H1 (cell line): ENCODE results near the gene MRPL34. TPM values are rescaled to one million over a fixed set of nuclear protein-coding genes. Genes with fewer than 3 reads are reported as not detected.

ENCODE experiments used
- CTCF ChIA-PET: fragments of 300-600 bp; sonication (Branson Sonifier 250); formaldehyde crosslinking; loops from one replicate; lab custom pipeline; 2021; ENCODE audit not compliant: partially characterized antibody; lab: Charles Lee
- POLR2A ChIA-PET: fragments of 300-600 bp; sonication (Branson Sonifier 250); formaldehyde crosslinking; loops from one replicate; lab custom pipeline; 2021; ENCODE audit warnings: inconsistent platforms; ENCODE audit not compliant: partially characterized antibody; lab: Charles Lee
- DNase-seq, 2 experiments: peaks; one replicate each; pipeline versions ENCODE4 v3.0.0 to v3.0.0-alpha.2; 2010 to 2022; ENCODE audit warnings: low spot score in 2 of 2, low read depth in 1 of 2, mixed read lengths in 1 of 2
- FAIRE-seq: peaks from 2 replicates; lab custom pipeline; 2011; peaks lifted over from hg19 to GRCh38; lab: Jason Lieb, UNC
- H2AFZ ChIP-seq: 2 replicates; pipeline ENCODE4 v1.8.1; 2012; ENCODE audit warnings: low read length, inconsistent platforms
- H2AK5ac ChIP-seq: 2 replicates; pipeline ENCODE4 v1.6.1; 2013; ENCODE audit warnings: low read depth, low read length
- H2BK120ac ChIP-seq: replicated peaks from 2 replicates; pipeline ENCODE3; 2013; ENCODE audit warnings: low read depth, low read length, inconsistent platforms
- H2BK12ac ChIP-seq: 2 replicates; pipeline ENCODE4 v1.6.1; 2013; ENCODE audit warnings: low read depth, low read length
- H2BK15ac ChIP-seq: 2 replicates; pipeline ENCODE4 v1.6.1; 2013; ENCODE audit warnings: low read length
- H2BK20ac ChIP-seq: 2 replicates; pipeline ENCODE4 v1.6.1; 2013; ENCODE audit warnings: low read length
- H2BK5ac ChIP-seq: 2 replicates; pipeline ENCODE4 v1.6.1; 2013; ENCODE audit warnings: low read depth, low read length
- H3K14ac ChIP-seq: 2 replicates; pipeline ENCODE4 v1.6.1; 2013; ENCODE audit warnings: inconsistent platforms; ENCODE audit not compliant: insufficient read length
- H3K18ac ChIP-seq: 2 replicates; pipeline ENCODE4 v1.6.1; 2013; ENCODE audit warnings: low read length; ENCODE audit errors: extremely low read depth
- H3K23ac ChIP-seq: 2 replicates; pipeline ENCODE4 v1.6.1; 2013; ENCODE audit warnings: inconsistent platforms; ENCODE audit not compliant: insufficient read length
- H3K23me2 ChIP-seq: 2 replicates; pipeline ENCODE4 v1.6.1; 2013; ENCODE audit warnings: low read depth, low read length
- H3K27ac ChIP-seq: 2 replicates; pipeline ENCODE4 v1.6.1; 2011; ENCODE audit warnings: low read depth, low read length, inconsistent platforms
- H3K27me3 ChIP-seq, 4 experiments: replicated peaks in 1 of 4; 1 replicate in 1 of 4; 2 replicates in 3 of 4; pipeline versions ENCODE4 v1.6.1 to v1.8.1; 2011 to 2013; ENCODE audit warnings: low read length in 3 of 4, mild to moderate bottlenecking in 3 of 4, inconsistent platforms in 2 of 4, mixed read lengths in 2 of 4, moderate library complexity in 1 of 4; ENCODE audit not compliant: control insufficient read depth in 3 of 4, insufficient read depth in 3 of 4; ENCODE audit errors: extremely low read depth in 1 of 4
- H3K36me3 ChIP-seq, 4 experiments: 2 replicates each; pipeline versions ENCODE4 v1.6.1 to v1.8.1; 2011 to 2013; ENCODE audit warnings: mild to moderate bottlenecking in 4 of 4, low read length in 3 of 4, moderate library complexity in 2 of 4, control low read depth in 1 of 4, inconsistent platforms in 1 of 4; ENCODE audit not compliant: insufficient read depth in 4 of 4, control insufficient read depth in 2 of 4
- H3K4ac ChIP-seq: replicated peaks from 2 replicates; pipeline ENCODE3; 2013; ENCODE audit warnings: low read length, low read depth, mixed read lengths, inconsistent platforms; ENCODE audit not compliant: insufficient read length
- H3K4me1 ChIP-seq, 4 experiments: replicated peaks in 1 of 4; 1 replicate in 1 of 4; 2 replicates in 3 of 4; pipeline versions ENCODE4 v1.6.1 to v1.8.1; 2011 to 2013; ENCODE audit warnings: low read length in 3 of 4, inconsistent platforms in 2 of 4, mixed read lengths in 1 of 4; ENCODE audit not compliant: insufficient read depth in 4 of 4, control insufficient read depth in 3 of 4
- H3K4me2 ChIP-seq, 2 experiments: 2 replicates each; pipeline versions ENCODE4 v1.6.1 to v1.8.1; 2011 to 2013; ENCODE audit warnings: low read depth in 2 of 2, low read length in 2 of 2, control low read depth in 1 of 2, inconsistent platforms in 1 of 2, mild to moderate bottlenecking in 1 of 2; ENCODE audit not compliant: insufficient read depth in 1 of 2
- H3K4me3 ChIP-seq, 4 experiments: fragments of 200-600, 300-600 bp in 1 of 4; sonication (generic), shearing (Covaris generic), sonication (Bioruptor Twin) in 1 of 4; 2 replicates each; pipeline versions ENCODE4 v1.5.1 to v1.8.1; 2011 to 2016; ENCODE audit warnings: low read length in 4 of 4, low read depth in 3 of 4, control low read depth in 2 of 4, inconsistent platforms in 2 of 4, mild to moderate bottlenecking in 2 of 4, mixed read lengths in 1 of 4, moderate library complexity in 1 of 4; ENCODE audit not compliant: insufficient read depth in 2 of 4; ENCODE audit errors: extremely low read depth in 1 of 4
- H3K56ac ChIP-seq: replicated peaks from 2 replicates; pipeline ENCODE3; 2013; ENCODE audit warnings: low read depth, mild to moderate bottlenecking, mixed read lengths, low read length, inconsistent platforms; ENCODE audit not compliant: insufficient read length
- H3K79me1 ChIP-seq: 2 replicates; pipeline ENCODE4 v1.6.1; 2013; ENCODE audit warnings: low read depth, low read length, control low read depth
- H3K79me2 ChIP-seq, 2 experiments: 2 replicates each; pipeline versions ENCODE4 v1.6.1 to v1.8.1; 2012 to 2013; ENCODE audit warnings: low read length in 2 of 2, mild to moderate bottlenecking in 2 of 2, inconsistent platforms in 1 of 2; ENCODE audit not compliant: insufficient read depth in 2 of 2, control insufficient read depth in 1 of 2
- H3K9ac ChIP-seq, 4 experiments: replicated peaks in 1 of 4; 1 replicate in 1 of 4; 2 replicates in 3 of 4; pipeline versions ENCODE4 v1.6.1 to v1.8.1; 2011 to 2013; ENCODE audit warnings: low read depth in 3 of 4, low read length in 3 of 4, control low read depth in 2 of 4, mild to moderate bottlenecking in 2 of 4, moderate library complexity in 2 of 4, inconsistent platforms in 1 of 4; ENCODE audit errors: extremely low read depth in 1 of 4
- H3K9me3 ChIP-seq, 2 experiments: 2 replicates each; pipeline versions ENCODE4 v1.6.1 to v1.8.1; 2012 to 2013; ENCODE audit warnings: mild to moderate bottlenecking in 2 of 2, moderate library complexity in 2 of 2, control low read depth in 1 of 2, inconsistent platforms in 1 of 2, low read depth in 1 of 2, low read length in 1 of 2, mixed read lengths in 1 of 2; ENCODE audit not compliant: insufficient read depth in 2 of 2
- H4K20me1 ChIP-seq, 2 experiments: replicated peaks in 1 of 2; 2 replicates each; pipeline versions ENCODE3 to v1.8.1; 2011 to 2013; ENCODE audit warnings: inconsistent platforms in 2 of 2, low read length in 2 of 2, mild to moderate bottlenecking in 1 of 2; ENCODE audit not compliant: insufficient read depth in 2 of 2, control insufficient read depth in 1 of 2
- H4K5ac ChIP-seq: 2 replicates; pipeline ENCODE4 v1.6.1; 2013; ENCODE audit warnings: low read length, low read depth, mixed read lengths, inconsistent platforms; ENCODE audit not compliant: insufficient read length
- H4K8ac ChIP-seq: 2 replicates; pipeline ENCODE4 v1.8.0; 2013; ENCODE audit warnings: mild to moderate bottlenecking, moderate library complexity, low read length, inconsistent platforms; ENCODE audit not compliant: insufficient read depth; ENCODE audit errors: extremely low read depth
- H4K91ac ChIP-seq: replicated peaks from 2 replicates; pipeline ENCODE3; 2013; ENCODE audit warnings: low read length, mixed read lengths, inconsistent platforms; ENCODE audit not compliant: insufficient read length
- CTBP2 ChIP-seq: IDR thresholded peaks from 2 replicates; pipeline ENCODE4 v1.7.0; 2011; ENCODE audit warnings: borderline replicate concordance, mild to moderate bottlenecking, moderate library complexity, mixed read lengths, low read length; ENCODE audit not compliant: insufficient read depth, insufficient read length
- KDM1A ChIP-seq: fragments of 200-600, 300-600 bp; sonication (generic); IDR thresholded peaks from 2 replicates; pipeline ENCODE4 v1.7.1; 2016; ENCODE audit warnings: mild to moderate bottlenecking, low read length, borderline replicate concordance
- NANOG ChIP-seq: IDR thresholded peaks from 2 replicates; pipeline ENCODE4 v1.6.1; 2011; ENCODE audit warnings: low read length, low read depth, mild to moderate bottlenecking, inconsistent platforms; ENCODE audit not compliant: insufficient read depth, poor library complexity, severe bottlenecking
- PHF8 ChIP-seq: fragments of 200-600 bp; sonication (generic); conservative IDR thresholded peaks from 2 replicates; pipeline ENCODE4 v1.7.1; 2012; ENCODE audit warnings: low read depth, mild to moderate bottlenecking, inconsistent platforms, low read length, moderate library complexity
- RNF2 ChIP-seq: fragments of 200-900, 300-1000 bp; sonication (generic); IDR thresholded peaks from 2 replicates; pipeline ENCODE4 v1.7.1; 2016; ENCODE audit warnings: borderline replicate concordance, low read depth, mild to moderate bottlenecking, antibody characterized with exemption, low read length; ENCODE audit not compliant: poor library complexity, severe bottlenecking; ENCODE audit errors: missing control alignments
- TCF12 ChIP-seq: IDR thresholded peaks from 2 replicates; pipeline ENCODE4 v1.6.1; 2011; ENCODE audit warnings: low read depth, mild to moderate bottlenecking, low read length
- WGBS, 2 experiments: shearing (Covaris generic) in 1 of 2; methylation state at CpG; one replicate each; pipeline versions ENCODE4 v1.1.6 to v1.1.7; 2013 to 2015; ENCODE audit warnings: low lambda C conversion rate in 2 of 2, mixed read lengths in 2 of 2, inconsistent platforms in 1 of 2, low coverage in 1 of 2, missing lambda C conversion rate in 1 of 2; ENCODE audit not compliant: insufficient replicate concordance in 2 of 2, insufficient coverage in 1 of 2, insufficient read length in 1 of 2; ENCODE audit errors: extremely low coverage in 1 of 2, missing lambda C conversion rate in 1 of 2; 5-methylcytosine and 5-hydroxymethylcytosine counted together
- polyA plus RNA-seq, 7 experiments: library from polyadenylated mRNA; depleted of rRNA in 3 of 7; stranded (reverse) in 5 of 7; unstranded in 2 of 7; fragments of >200 nt in 5 of 7; fragments of 200-250 nt in 2 of 7; gene quantifications; 1 replicate in 5 of 7; 2 replicates in 1 of 7; 4 replicates in 1 of 7; pipeline versions ENCODE4 v1.2.1 to v1.2.3, GENCODE V29; 2011 to 2013; ENCODE audit warnings: missing spikeins in 2 of 7, mixed read lengths in 2 of 7
- total RNA-seq: library from RNA; stranded (reverse); fragmentation: NEBNext Ultra II Directional; extraction: Animal tissue kit (Norgen Biotek cat#: 25700); gene quantifications from 2 replicates; pipeline ENCODE4 v1.2.1, GENCODE V29; 2021

Gene MRPL34
- total and polyA plus RNA-seq, 2 of the 8 experiments (the other 6 are each of a cell fraction or from before 2014, with no cell fraction given) = 91.9 to 99.6 TPM

DNA sequence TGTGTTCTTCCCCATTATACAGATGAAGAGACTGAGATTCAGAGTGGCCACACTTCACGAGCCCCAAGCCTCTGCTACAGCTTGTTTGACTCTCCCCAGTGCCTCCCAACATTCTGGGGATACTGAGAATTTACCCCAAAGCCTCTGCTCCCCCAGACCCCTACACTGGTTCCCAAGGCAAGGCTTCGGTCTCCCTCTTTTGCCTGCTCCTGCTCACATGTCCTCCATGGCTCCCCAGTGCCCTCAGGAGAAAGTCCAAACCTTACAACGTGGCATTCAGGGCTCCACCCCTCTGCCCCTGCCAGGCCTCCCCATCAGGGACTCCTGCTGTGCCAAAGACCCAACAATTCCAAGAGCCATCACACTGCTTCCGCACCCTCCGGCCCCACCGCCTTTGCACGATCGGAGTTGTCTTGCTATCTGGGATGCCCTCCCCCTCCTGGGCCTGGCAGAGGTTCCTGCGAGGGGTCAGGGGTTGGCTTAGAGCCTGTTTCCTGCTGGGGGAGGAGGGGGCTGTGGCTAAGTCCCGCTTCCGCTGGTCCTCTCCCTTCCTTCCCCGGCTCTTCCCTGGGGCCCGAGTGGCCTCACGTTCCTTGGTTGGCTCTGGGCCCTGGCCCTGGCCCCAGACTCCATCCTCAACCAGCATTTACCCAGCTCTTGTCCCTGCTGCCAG, 47.1 kb downstream of the MRPL34 start:
- Histone ChIP-seq H4K5ac (no peak overlapping the region), H3K23me2 (no peaks in the 10 kb centered on the region), H3K14ac (no peak overlapping the region), H3K4me1 (peaks cover 0 to 4% (median 3%) of the 10 kb centered on the region in 4 experiments; a peak in 3 of 7 replicates), H3K56ac (no peak overlapping the region), H2AFZ (peak overlapping the region; percentile 22), H4K20me1 (no peaks in the 10 kb centered on the region), H3K9me3 (no peaks in the 10 kb centered on the region), H2AK5ac (no peak overlapping the region), H3K18ac (no peak overlapping the region), H3K9ac (no peak overlapping the region), H2BK12ac (peak overlapping the region; percentile 50; the same call in 1 of the 2 replicates), H3K4ac (no peak overlapping the region), H2BK15ac (no peak overlapping the region), H3K79me1 (no peaks in the 10 kb centered on the region), H3K4me3 (no peak overlapping the region), H3K27me3 (no peaks in the 10 kb centered on the region), H3K4me2 (no peak overlapping the region), H2BK20ac (no peak overlapping the region; the same call in 1 of the 2 replicates), H3K23ac (no peak overlapping the region), H2BK120ac (no peak overlapping the region), H2BK5ac (peak overlapping the region; percentile 18), H3K27ac (no peak overlapping the region), H3K36me3 (no peaks in the 10 kb centered on the region), H4K8ac (peak overlapping the region; percentile 65; the same call in 1 of the 2 replicates), H3K79me2 (no peaks in the 10 kb centered on the region), H4K91ac (no peak overlapping the region)
- ChIA-PET CTCF (interaction anchor here (1.4 to 1.9 kb wide), 2 partner anchors 34 to 37 kb away, joined by 3 to 7 read pairs; no protein-coding TSS in a partner anchor), POLR2A (interaction anchor here (1.5 kb wide), 1 partner anchor 9 kb away, joined by 3 read pairs; no protein-coding TSS in a partner anchor)
- DNase-seq = no peak
- FAIRE-seq = no peak
- TF ChIP-seq CTBP2 (no peak), PHF8 (no peak), TCF12 (no peak), RNF2 (no peak), NANOG (no peak), KDM1A (peak; percentile 92)
- WGBS, 2 experiments = 91% methylated on average over 11 of the region's 14 CpGs; no CpG with 5 or more reads in 1 of the 2 experiments
